Bronchial epithelial cell (primary cell): ENCODE data around the gene BMF. TPM values are rescaled to one million over a fixed set of nuclear protein-coding genes. Genes with fewer than 3 reads are reported as not detected.
"Not testable (repeated sequence)": the region's sequence is repeated elsewhere in the genome, so short reads cannot be mapped to it uniquely, and the experiment has no call there.

Source experiments
- DNase-seq: peaks from one replicate; pipeline ENCODE4 v3.0.0-alpha.2; 2010; ENCODE audit warnings: low read depth
- FAIRE-seq: peaks from 2 replicates; lab custom pipeline; 2011; peaks lifted over from hg19 to GRCh38; lab: Jason Lieb, UNC
- H3K27me3 ChIP-seq: 2 replicates; pipeline ENCODE4 v1.5.1; 2011; ENCODE audit warnings: low read length; ENCODE audit not compliant: control insufficient read depth, insufficient read depth
- H3K36me3 ChIP-seq: 2 replicates; pipeline ENCODE4 v1.5.1; 2011; ENCODE audit warnings: low read length; ENCODE audit not compliant: control insufficient read depth, insufficient read depth
- H3K4me3 ChIP-seq: 2 replicates; pipeline ENCODE4 v1.5.1; 2011; ENCODE audit warnings: mild to moderate bottlenecking, low read depth, low read length, control low read depth
- CTCF ChIP-seq: IDR thresholded peaks from 2 replicates; pipeline ENCODE4 v1.5.1; 2011; ENCODE audit warnings: mild to moderate bottlenecking, moderate library complexity, low read length, control low read depth, inconsistent platforms; ENCODE audit not compliant: insufficient read depth, severe bottlenecking
- total RNA-seq: library from RNA; depleted of rRNA; stranded (reverse); fragments of >200 nt; gene quantifications from 2 replicates; pipeline ENCODE4 v1.2.1, GENCODE V29; 2014

BMF gene
- 1.4 and 1.6 TPM in 2 replicates for total RNA-seq

- Histone ChIP-seq H3K27me3 (peaks cover under 1% of the 10 kb centered on the region), H3K4me3 (peak within 1 kb of the TSS; percentile 50), H3K36me3 (no peaks in the 10 kb centered on the region)
- peak; percentile 93 for DNase-seq
- no peak for FAIRE-seq
- peak; percentile 18 for TF ChIP-seq CTCF
Observed at GRCh38 chr15:40108855-40109735, at the start of gene BMF. Gene BMF (minus strand): TSS chr15:40108879. CDS start chr15:40106086, 2,793 bp downstream.

- no peak overlapping the region for H3K4me3 ChIP-seq
- FAIRE-seq (no peak), DNase-seq (no peak)
- no peaks in the 10 kb centered on the region for H3K36me3 ChIP-seq
- no peak for TF ChIP-seq CTCF
- no peaks in the 10 kb centered on the region for H3K27me3 ChIP-seq
Observed at GRCh38 chr15:40157778-40158447, 49.2 kb upstream of the BMF start.

GRCh38 chr15:40155270-40155910 lies 46.7 kb upstream of the BMF start:
- H3K27me3 ChIP-seq, result no peaks in the 10 kb centered on the region
- no peak for TF ChIP-seq CTCF
- H3K36me3 ChIP-seq, result no peaks in the 10 kb centered on the region
- FAIRE-seq, result no peak
- H3K4me3 ChIP-seq, result no peak overlapping the region
- peak; percentile 81 for DNase-seq

GRCh38 chr15:40154821-40155220 lies 46.1 kb upstream of the BMF start:
- peak; percentile 36 for FAIRE-seq
- DNase-seq, H3K36me3 ChIP-seq, H3K27me3 ChIP-seq, H3K4me3 ChIP-seq: not testable (repeated sequence)

- Histone ChIP-seq H3K36me3 (no peaks in the 10 kb centered on the region), H3K27me3 (no peaks in the 10 kb centered on the region), H3K4me3 (no peak overlapping the region)
- FAIRE-seq, result no peak
- TF ChIP-seq CTCF, result no peak
- peak; percentile 74 for DNase-seq
Observed at GRCh38 chr15:40151991-40152390, 43.3 kb upstream of the BMF start.

- no peaks in the 10 kb centered on the region for H3K27me3 ChIP-seq
- H3K36me3 ChIP-seq, result no peaks in the 10 kb centered on the region
- no peak for DNase-seq
- no peak for TF ChIP-seq CTCF
- H3K4me3 ChIP-seq, result no peak overlapping the region
- FAIRE-seq, result no peak
Observed at GRCh38 chr15:40151499-40151898, 42.8 kb upstream of the BMF start.
